ENCODE data around the gene HOXC10. TPM values are rescaled to one million over a fixed set of nuclear protein-coding genes. Genes with fewer than 3 reads are reported as not detected.

Gene HOXC10
- total RNA-seq, 2 donors from 2014 or later, result not detected

- H3K4me1 ChIP-seq (ENCODE audit: control insufficient read depth, insufficient read depth, low read length), result no peaks in the 10 kb centered on the region
- no peak within 1 kb of the TSS for H3K9ac ChIP-seq (ENCODE audit: extremely low read depth, low read length, poor library complexity, severe bottlenecking)
- no peak within 1 kb of the TSS for H3K4me3 ChIP-seq (ENCODE audit: low read length)
- Mint-ChIP-seq H3K4me3 (peak within 1 kb of the TSS; percentile 41), H3K27me3 (ENCODE audit: insufficient read depth) (peaks cover 100% of the 10 kb centered on the region), H3K4me1 (no peaks in the 10 kb centered on the region), H3K36me3 (ENCODE audit: low read depth) (no peaks in the 10 kb centered on the region), H3K9me3 (peaks cover 2% of the 10 kb centered on the region), H3K27ac (no peak within 1 kb of the TSS)
- H3K27ac ChIP-seq (ENCODE audit: low read depth, low read length), result no peak within 1 kb of the TSS
- no peaks in the 10 kb centered on the region for H3K36me3 ChIP-seq (ENCODE audit: control insufficient read depth, insufficient read depth, low read length)
- TF ChIP-seq, protein P1, sequence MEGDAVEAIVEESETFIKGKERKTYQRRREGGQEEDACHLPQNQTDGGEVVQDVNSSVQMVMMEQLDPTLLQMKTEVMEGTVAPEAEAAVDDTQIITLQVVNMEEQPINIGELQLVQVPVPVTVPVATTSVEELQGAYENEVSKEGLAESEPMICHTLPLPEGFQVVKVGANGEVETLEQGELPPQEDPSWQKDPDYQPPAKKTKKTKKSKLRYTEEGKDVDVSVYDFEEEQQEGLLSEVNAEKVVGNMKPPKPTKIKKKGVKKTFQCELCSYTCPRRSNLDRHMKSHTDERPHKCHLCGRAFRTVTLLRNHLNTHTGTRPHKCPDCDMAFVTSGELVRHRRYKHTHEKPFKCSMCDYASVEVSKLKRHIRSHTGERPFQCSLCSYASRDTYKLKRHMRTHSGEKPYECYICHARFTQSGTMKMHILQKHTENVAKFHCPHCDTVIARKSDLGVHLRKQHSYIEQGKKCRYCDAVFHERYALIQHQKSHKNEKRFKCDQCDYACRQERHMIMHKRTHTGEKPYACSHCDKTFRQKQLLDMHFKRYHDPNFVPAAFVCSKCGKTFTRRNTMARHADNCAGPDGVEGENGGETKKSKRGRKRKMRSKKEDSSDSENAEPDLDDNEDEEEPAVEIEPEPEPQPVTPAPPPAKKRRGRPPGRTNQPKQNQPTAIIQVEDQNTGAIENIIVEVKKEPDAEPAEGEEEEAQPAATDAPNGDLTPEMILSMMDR (conservative IDR thresholded peaks at IDR 0.05), result no peak
- H3K27me3 ChIP-seq (ENCODE audit: control insufficient read depth, insufficient read depth, low read length, poor library complexity, severe bottlenecking), result peaks cover 100% of the 10 kb centered on the region
- WGBS, 2 experiments (ENCODE audit: insufficient coverage in 1 of 2, insufficient read length in 1 of 2), result 8 to 11% methylated on average over 17 to 87 of the region's 87 CpGs
- H3K9me3 ChIP-seq (ENCODE audit: control insufficient read depth, low read length), result no peaks in the 10 kb centered on the region
- DNase-seq, result peak; percentile 85
These were observed 15.5 kb downstream of the HOXC10 start, which contains the start of gene HOXC9 for GRCh38 chr12:54000116-54001114. HOXC9 (plus strand) TSS chr12:54000161; CDS start chr12:54000189, 28 bp downstream.

DNA sequence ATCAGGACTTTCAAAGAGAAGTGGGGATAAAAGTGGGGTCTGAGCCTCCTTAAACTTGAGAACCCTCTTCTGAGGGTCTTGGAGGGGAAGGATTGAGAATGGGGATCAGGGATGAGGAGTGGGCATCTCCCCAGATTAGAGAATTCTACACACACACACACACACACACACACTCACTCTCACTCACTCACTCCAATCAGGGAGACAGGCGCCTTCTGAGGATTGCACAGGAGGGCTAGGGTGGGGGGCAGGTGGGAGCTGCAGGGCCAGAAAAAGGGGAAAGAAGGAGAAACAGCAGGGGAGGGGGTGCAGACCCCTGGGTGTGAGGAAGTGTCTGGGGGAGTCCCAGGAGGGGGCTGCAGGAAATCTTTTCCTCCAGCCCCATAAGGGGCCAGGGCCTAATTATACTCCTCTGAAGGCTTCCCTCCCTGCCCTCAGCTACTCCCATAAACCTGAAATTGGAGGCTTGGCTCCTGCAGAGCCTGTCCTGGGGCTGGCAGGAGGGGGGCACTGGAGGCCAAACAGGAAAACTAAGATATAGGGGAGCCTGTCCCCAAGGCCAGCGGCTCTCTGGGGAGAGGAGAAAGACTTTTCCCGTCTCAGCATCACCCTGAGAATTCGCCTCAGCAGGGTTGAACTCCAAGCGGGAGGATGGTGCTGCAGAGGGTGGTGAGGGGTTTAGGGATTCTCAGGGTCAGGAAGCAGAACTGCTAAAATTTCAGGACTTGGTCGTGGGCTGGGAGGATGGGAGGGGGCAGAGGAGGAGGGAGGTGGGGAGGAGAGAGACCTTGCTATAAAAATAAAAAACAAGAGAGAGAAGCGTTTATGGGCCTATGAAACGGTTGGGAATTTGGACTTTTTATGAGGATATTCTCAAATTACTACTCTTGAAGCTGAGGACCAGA is 16.6 kb downstream of the HOXC10 start:
- Histone ChIP-seq H3K27me3 (ENCODE audit: control insufficient read depth, insufficient read depth, low read length, poor library complexity, severe bottlenecking) (peaks cover 100% of the 10 kb centered on the region), H3K9me3 (ENCODE audit: control insufficient read depth, low read length) (no peaks in the 10 kb centered on the region), H3K4me3 (ENCODE audit: low read length) (no peak overlapping the region), H3K36me3 (ENCODE audit: control insufficient read depth, insufficient read depth, low read length) (no peaks in the 10 kb centered on the region), H3K27ac (ENCODE audit: low read depth, low read length) (peak overlapping the region; percentile 17), H3K9ac (ENCODE audit: extremely low read depth, low read length, poor library complexity, severe bottlenecking) (no peak overlapping the region), H3K4me1 (ENCODE audit: control insufficient read depth, insufficient read depth, low read length) (no peaks in the 10 kb centered on the region)
- WGBS, 2 experiments (ENCODE audit: insufficient coverage in 1 of 2, insufficient read length in 1 of 2), result 10 to 11% methylated on average over 7 to 8 of the region's 8 CpGs
- Mint-ChIP-seq H3K36me3 (ENCODE audit: low read depth) (no peaks in the 10 kb centered on the region), H3K4me3 (no peak overlapping the region), H3K9me3 (peaks cover 2% of the 10 kb centered on the region), H3K27ac (no peak overlapping the region), H3K27me3 (ENCODE audit: insufficient read depth) (peaks cover 100% of the 10 kb centered on the region), H3K4me1 (peaks cover 3% of the 10 kb centered on the region)
- DNase-seq, result no peak
- TF ChIP-seq, protein P1 (conservative IDR thresholded peaks at IDR 0.05), result no peak

DNA sequence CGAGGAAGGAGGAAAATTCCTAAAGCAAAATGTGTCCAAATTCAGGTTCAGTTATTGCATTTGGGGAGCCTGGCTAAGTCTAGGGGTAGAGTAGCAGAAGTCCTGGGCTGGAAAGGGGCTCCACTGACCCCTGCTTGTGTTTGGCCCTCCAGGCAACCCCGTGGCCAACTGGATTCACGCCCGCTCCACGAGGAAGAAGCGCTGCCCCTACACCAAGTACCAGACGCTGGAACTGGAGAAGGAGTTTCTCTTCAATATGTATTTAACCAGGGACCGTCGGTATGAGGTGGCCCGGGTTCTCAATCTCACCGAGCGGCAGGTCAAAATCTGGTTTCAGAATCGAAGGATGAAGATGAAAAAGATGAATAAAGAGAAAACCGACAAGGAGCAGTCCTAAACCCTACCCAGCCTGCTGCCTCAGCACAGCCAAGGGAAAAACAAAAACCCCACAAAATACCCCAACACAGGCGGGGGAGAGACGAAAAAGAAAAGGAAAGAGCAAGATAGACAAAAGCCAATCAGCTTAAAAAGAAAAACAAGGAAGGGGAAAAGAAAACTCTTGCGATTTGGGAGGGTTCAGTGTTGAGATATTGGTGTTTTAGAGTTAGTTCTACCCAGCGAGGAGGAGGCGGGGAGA is 17.4 kb downstream of the HOXC10 start:
- 14 to 27% methylated on average over 10 to 18 of the region's 19 CpGs for WGBS, 2 experiments (ENCODE audit: insufficient coverage in 1 of 2, insufficient read length in 1 of 2)
- no peak overlapping the region for H3K9ac ChIP-seq (ENCODE audit: extremely low read depth, low read length, poor library complexity, severe bottlenecking)
- H3K27ac ChIP-seq (ENCODE audit: low read depth, low read length), result no peak overlapping the region
- no peak overlapping the region for H3K27ac Mint-ChIP-seq
- H3K27me3 ChIP-seq (ENCODE audit: control insufficient read depth, insufficient read depth, low read length, poor library complexity, severe bottlenecking), result peaks cover 100% of the 10 kb centered on the region
- no peak overlapping the region for H3K4me3 Mint-ChIP-seq
- DNase-seq, result no peak
- H3K4me1 Mint-ChIP-seq, result peaks cover 3% of the 10 kb centered on the region
- peaks cover 2% of the 10 kb centered on the region for H3K9me3 Mint-ChIP-seq
- H3K9me3 ChIP-seq (ENCODE audit: control insufficient read depth, low read length), result no peaks in the 10 kb centered on the region
- TF ChIP-seq, protein P1 (conservative IDR thresholded peaks at IDR 0.05), result no peak
- H3K4me1 ChIP-seq (ENCODE audit: control insufficient read depth, insufficient read depth, low read length), result no peaks in the 10 kb centered on the region
- H3K36me3 ChIP-seq (ENCODE audit: control insufficient read depth, insufficient read depth, low read length), result no peaks in the 10 kb centered on the region
- H3K36me3 Mint-ChIP-seq (ENCODE audit: low read depth), result no peaks in the 10 kb centered on the region
- no peak overlapping the region for H3K4me3 ChIP-seq (ENCODE audit: low read length)
- H3K27me3 Mint-ChIP-seq (ENCODE audit: insufficient read depth), result peaks cover 100% of the 10 kb centered on the region
